ENCODE data around the gene GRIK4.
"Not testable (repeated sequence)": the region's sequence is repeated elsewhere in the genome, so short reads cannot be mapped to it uniquely, and the experiment has no call there.

Gene GRIK4

DNA sequence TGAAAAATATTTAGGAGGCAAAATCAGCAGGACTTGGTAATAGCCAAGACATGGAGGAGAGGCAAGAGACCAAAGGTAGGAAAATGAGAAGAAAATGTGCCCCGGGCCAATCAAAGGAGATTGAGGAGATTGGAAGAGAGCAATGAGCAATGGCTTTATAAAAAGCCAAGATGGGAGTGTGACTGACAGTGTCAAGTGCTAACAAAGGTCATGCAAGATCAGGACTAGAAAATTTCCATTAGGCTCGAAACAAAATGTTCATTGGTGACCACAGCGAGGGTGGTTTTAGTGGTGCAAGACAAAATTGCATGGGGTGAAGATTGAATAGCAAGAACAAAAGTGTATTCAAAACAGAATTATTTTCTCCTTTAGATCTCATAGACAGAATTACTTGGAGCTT lies 467.2 kb downstream of the GRIK4 start:
- no peak for DNase-seq (ENCODE audit: low spot score)
- no peak for FAIRE-seq

DNA sequence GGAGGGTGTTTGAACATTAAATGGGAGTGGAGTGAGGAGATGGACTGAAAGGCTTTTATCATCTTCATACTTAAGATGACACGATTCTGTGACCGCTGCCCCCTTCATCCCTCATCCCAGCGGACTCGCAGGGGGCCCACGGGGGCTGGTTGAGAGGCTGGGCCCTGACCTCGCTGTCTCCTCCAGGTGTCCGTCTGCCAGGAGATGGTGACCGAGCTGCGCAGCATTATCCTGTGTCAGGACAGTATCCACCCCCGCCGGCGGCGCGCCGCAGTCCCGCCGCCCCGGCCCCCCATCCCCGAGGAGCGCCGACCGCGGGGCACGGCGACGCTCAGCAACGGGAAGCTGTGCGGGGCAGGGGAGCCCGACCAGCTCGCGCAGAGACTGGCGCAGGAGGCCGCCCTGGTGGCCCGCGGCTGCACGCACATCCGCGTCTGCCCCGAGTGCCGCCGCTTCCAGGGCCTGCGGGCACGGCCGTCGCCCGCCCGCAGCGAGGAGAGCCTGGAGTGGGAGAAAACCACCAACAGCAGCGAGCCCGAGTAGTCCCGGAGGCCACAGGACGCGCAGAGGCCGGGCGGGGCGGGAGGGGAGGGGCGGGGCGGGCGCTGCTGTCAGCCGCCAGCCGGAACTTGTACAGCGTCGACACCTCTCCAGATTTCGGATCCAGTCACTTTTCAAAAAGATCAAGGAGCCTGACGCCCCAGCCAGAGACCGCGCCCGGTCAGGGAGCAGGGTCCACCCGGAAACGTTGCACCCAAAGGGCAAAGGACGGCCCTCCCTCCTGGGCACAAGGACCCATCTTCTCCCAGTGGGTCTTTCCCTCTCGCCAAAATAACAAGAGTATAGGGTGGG lies 474.4 kb downstream of the GRIK4 start:
- DNase-seq (ENCODE audit: low spot score) (peak; percentile 68), FAIRE-seq (no peak)

GRCh38 chr11:120988603-120989002 lies 477.1 kb downstream of the GRIK4 start:
- no peak for DNase-seq (ENCODE audit: low spot score)
- FAIRE-seq, result no peak

DNA sequence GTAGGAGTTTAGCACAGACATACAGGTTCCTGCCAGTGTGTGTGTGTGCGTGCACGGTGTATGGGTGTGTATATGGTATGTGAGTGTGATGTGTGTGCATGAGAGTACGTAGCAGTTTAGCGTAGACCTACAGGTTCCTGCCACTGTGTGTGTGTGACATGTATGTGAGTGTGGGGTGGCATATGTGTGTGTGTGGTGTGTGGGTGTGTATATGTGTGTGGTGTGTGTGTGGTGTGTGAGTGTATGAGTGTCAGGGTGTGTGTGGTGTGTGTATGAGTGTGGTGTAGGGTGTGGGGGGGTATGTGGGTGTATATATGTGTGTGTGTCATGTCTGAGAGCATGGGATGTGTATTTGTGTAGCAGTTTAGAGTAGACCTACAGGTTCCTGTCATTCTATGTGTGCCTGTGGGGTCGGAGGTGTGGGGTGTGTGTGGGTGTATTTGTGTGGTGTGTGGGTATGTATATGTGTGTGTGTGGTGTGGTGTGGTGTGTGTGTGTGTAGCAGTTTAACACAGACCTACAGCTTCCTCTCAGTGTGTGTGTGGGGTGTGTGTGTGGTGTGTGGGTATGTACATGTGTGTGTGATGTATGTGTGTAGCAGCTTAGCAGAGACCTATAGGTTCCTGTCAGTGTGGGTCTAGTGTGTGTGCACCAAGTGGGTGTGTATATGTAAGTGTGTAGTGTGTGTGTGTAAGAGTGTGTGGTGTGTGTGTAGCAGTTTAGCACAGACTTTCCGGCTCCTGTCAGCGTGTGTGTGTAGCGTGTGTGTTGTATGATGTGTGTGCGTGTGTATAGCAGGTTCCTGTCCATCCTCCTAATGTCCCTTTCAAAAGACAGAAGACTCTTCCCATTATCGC lies 480.5 kb downstream of the GRIK4 start:
- FAIRE-seq, result peak; percentile 55
- no peak for DNase-seq (ENCODE audit: low spot score)

DNA sequence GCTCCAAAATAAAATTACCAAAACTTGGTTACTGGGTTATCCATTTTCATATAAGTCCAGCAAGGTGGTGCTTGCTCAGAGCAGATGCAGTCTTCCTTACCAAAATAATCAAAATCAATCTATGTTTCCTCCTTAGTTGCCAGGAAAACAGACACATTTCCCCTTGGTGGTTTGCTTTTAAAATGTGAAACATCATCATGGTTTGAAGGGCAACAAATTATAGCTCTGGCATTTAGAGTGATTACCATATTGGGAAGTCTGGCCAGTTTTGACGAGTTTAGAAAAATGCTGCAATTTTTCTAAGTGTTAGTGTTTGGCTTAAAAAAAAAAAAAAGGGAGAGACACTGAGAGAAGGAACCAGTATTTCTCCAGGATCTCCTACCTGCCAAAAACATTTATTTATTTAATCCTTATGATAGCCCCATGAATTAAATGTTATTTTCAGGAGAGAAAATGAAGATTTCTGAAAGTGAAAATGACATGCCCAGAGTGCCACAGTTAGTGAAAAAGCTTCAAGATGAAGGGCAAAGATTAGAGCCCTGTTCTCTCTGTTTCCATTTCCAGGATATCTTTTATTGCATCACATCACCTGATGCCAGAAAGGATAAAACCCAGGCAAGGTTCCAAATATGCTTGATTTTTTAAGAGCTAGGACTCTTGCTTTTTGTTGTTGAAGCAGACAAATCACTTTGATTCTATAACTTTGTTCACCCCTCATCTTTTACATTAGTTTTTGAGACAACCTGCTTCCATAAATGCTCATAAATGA lies 482.7 kb downstream of the GRIK4 start:
- DNase-seq (ENCODE audit: low spot score), result no peak
- no peak for FAIRE-seq

DNA sequence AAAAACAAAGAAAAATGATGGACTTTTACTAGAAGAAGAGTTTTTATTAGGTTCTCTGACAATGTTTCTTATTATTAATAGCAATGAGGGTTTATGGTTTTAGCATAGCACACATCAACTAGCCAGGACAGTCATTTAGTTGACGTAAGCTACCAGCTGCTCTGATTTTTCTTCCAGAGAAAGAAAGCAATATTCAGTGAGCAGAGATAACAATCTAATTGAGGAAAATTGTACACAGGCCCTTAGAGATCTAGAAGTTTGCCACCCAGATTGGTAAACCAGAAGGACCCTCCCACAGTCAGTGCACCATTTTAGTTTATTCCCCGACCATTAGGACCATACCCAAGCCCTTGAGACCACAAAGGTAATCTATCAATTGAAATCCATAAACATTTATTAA lies 483.6 kb downstream of the GRIK4 start:
- DNase-seq (ENCODE audit: low spot score) (no peak), FAIRE-seq (no peak)

GRCh38 chr11:120996973-120997372 lies 485.4 kb downstream of the GRIK4 start:
- FAIRE-seq (no peak), DNase-seq (ENCODE audit: low spot score) (no peak)

DNA sequence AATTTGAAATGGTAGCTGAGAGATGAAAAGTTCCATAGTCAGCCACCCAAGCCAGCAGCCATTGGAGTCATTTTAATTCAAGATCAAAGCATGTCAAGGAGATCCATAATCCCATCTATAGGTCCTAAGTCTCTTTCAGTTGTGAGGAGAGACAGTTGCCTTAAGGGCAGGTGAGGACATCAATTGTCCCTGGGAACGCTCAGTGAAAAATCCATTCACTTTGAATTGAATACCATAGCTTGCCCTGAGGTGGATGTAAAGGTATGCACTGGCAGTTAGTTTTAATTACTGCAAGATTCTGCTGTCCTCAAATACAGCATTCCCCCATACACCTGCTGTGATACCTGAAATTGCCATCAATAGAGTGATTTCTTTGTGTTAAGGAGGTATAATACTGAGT lies 487.0 kb downstream of the GRIK4 start:
- FAIRE-seq, result no peak
- no peak for DNase-seq (ENCODE audit: low spot score)

- peak; percentile 14 for DNase-seq (ENCODE audit: low spot score)
- no peak for FAIRE-seq
Measured at GRCh38 chr11:121004206-121004840, 492.8 kb downstream of the GRIK4 start.

DNA sequence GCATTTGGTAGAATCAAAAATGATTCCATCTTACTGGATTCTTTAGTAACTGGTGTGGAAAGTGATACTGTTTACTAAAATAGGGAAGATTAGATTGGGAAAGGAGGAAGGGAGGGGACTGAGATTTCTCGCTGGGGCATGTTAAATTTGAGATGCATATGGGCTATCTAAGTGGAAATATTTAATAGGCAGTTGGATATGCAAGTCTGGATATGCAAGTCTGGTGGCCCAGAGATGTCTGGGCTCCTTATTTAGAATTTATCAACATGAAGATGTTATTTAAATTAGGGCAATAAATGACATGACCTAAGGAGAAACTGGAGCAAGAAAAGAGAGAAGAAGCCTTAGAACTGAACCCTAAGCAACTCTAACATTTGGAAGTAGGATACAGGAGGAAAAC lies 495.4 kb downstream of the GRIK4 start:
- no peak for FAIRE-seq

GRCh38 chr11:121008551-121008950 lies 497.0 kb downstream of the GRIK4 start:
- FAIRE-seq, result no peak
- DNase-seq (ENCODE audit: low spot score), result no peak

More for the DNA sequence above, 495.4 kb downstream of the GRIK4 start:
- no peak for DNase-seq (ENCODE audit: low spot score)

DNA sequence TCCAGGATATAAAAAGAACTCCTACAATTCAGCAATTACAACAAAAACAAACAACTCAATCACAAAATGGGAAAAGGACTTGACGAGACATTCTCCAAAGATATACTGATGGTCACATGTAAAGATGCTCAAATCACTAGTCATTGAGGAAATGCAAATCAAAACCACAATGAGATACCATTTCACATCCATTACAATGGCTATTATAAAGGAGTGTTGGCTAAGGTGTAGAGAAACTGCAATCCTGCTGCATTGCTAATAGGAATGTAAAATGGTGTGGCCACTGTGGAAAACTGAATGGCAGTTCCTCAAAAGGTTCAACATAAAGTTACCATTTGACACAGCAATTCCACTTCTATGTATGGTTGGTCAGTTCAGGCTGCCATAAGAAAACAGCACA lies 500.5 kb downstream of the GRIK4 start:
- no peak for FAIRE-seq
- DNase-seq (ENCODE audit: low spot score), result no peak

DNA sequence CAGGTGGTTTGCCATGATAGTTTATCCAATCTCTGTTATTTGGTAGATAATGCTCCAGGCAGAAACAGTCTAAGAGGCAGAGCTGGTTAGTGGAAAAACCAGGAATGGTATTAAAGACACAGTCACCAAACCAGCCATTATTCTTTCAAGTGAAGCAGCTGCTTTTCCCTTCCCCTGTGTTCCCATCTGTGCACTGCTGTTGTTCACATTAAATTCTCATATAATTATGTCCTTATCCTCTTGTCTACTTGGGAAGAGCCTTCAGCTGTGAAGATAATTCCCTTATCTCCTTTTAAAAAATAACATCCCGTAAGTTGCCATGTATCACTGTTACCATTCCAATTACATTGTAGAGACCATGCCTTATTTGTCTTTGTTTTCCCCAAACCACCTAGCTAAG lies 507.2 kb downstream of the GRIK4 start:
- FAIRE-seq (no peak), DNase-seq (ENCODE audit: low spot score) (no peak)

- not testable (repeated sequence) for DNase-seq (ENCODE audit: low spot score); FAIRE-seq
Measured at GRCh38 chr11:121021718-121022117, 510.2 kb downstream of the GRIK4 start.

DNA sequence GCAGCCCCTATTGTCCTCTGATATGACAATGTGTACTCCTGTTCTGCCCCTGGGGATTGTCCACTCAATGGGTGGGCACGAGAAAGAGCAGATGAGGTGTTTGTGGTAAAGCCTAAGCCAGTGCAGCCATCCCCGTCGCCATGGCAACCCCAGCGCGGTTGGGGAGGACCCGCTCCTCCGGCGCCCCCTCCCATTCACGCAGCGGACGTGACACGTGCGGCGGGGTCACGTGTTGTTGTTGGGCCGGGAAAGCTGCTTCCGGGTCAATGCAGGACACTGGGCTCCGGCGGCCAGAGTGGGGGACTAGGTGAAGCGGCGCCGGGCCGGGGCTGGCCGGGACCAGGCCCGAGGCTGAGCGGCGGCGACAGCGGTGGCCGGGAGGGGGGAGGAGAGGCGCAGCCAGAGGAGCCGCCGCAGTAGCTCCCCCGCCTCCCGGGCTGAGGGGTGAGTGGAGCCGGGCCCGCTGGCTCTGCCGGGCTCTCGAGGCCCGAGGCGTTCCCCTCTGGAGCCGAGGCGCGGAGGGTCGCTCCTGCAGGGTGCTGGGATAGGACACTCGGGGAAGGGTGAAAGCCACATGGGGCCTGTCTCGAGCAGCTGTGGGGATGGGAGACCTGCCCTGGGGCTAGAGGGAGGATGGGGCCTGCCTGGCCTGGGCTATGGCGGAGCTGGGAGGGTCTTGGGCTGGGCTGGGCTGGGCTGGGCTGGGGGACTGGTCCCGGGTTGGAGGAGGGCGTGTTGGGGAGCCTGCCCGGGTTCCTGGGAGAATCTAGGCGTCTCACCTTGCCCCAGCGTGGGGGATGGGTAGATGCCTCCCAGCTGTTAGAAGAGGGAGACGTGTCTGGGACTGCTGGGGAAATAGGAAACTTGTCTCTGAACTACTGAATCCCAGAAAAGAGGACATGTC lies 512.6 kb downstream of the GRIK4 start, which contains the start of gene TBCEL:
Gene TBCEL, plus strand, starts transcription at position 255 of the 904 bp plus-strand sequence. CDS start 21,589 bp downstream, outside the sequence.
- FAIRE-seq (no peak), DNase-seq (ENCODE audit: low spot score) (peak; percentile 91)

DNA sequence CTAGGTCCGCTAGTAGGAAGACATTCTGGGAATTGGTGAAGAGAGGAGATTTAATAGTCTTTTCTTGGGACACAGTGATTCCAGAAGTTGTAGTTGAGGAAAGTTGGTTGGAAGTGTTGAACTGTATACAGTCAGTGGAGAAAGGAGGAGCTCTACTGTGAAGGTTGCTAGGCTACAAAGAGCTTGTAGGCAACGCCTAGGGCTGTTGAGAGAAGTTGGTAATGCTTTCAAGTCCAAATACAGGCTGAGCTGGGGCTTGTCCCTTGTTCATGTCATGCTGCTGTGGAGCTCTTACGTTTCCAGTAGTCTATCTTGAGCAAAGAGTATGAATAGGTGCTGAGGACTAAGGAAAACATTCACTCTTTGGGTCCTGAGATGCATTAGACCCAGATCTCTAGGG lies 513.4 kb downstream of the GRIK4 start:
- FAIRE-seq (no peak), DNase-seq (ENCODE audit: low spot score) (peak; percentile 2)

GRCh38 chr11:121029153-121029552 lies 517.6 kb downstream of the GRIK4 start:
- FAIRE-seq, result no peak
- no peak for DNase-seq (ENCODE audit: low spot score)

GRCh38 chr11:121029813-121030445 lies 518.4 kb downstream of the GRIK4 start:
- DNase-seq (ENCODE audit: low spot score) (no peak), FAIRE-seq (no peak)

DNA sequence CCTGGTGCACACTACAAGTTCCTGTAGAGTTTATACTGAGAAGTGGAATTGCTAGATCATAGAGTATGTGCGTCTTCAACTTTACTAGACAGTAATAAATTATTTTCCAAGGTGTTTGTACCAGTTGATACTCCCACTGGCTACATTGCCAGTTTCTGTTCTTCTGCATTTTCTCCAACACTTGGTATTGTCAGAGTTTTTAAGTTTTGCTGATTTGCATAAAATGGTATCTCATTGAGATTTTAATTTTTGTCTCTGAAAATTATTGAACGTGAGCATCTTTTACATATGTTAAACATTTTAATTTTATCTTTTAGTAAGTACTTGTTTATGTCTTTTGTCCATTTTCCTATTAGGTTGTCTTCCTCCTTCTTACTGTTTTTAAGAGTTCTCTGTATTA lies 519.6 kb downstream of the GRIK4 start:
- FAIRE-seq (no peak), DNase-seq (ENCODE audit: low spot score) (no peak)
